Vagina (tissue), 2 donors: ENCODE data around the gene MICAL2.

ENCODE experiments used
- CTCF ChIP-seq, 3 experiments: fragments of 450-650 bp in 2 of 3; fragments of 200-600 bp in 1 of 3; sonication (generic) in 1 of 3; IDR thresholded peaks; one replicate each; pipeline ENCODE4 v1.5.1; 2017 to 2019; ENCODE audit warnings: antibody characterized with exemption in 3 of 3, mild to moderate bottlenecking in 2 of 3, moderate library complexity in 2 of 3
- POLR2A ChIP-seq, 2 donors: fragments of 450-650 bp; IDR thresholded peaks; one replicate each; pipeline ENCODE4 v1.6.1; 2017; ENCODE audit warnings: antibody characterized with exemption in 2 of 2, mild to moderate bottlenecking in 2 of 2, moderate library complexity in 2 of 2
- POLR2AphosphoS5 ChIP-seq, 2 donors: sonication (generic); formaldehyde crosslinking; IDR thresholded peaks; one replicate each; pipeline ENCODE4 v1.9.0; 2017; ENCODE audit warnings: antibody characterized with exemption in 2 of 2, mild to moderate bottlenecking in 2 of 2, low read depth in 1 of 2; ENCODE audit not compliant: insufficient read depth in 1 of 2

- TF ChIP-seq CTCF (IDR thresholded peaks at IDR 0.05) (no peak), POLR2A (IDR thresholded peaks at IDR 0.05) (no peak), POLR2AphosphoS5 (IDR thresholded peaks at IDR 0.05; ENCODE audit: insufficient read depth in 1 of 2, low read depth in 1 of 2) (no peak)
Observed at GRCh38 chr11:12114193-12115033, 4.0 kb downstream of the MICAL2 start.
